Measurements from ENCODE around the gene SORCS2. TPM values are rescaled to one million over a fixed set of nuclear protein-coding genes. Genes with fewer than 3 reads are reported as not detected.
"Not testable (repeated sequence)": the region's sequence is repeated elsewhere in the genome, so short reads cannot be mapped to it uniquely, and the experiment has no call there.

The SORCS2 gene
- total RNA-seq, 4 donors from 2014 or later, result 0.48 to 1.8 (median 0.68) TPM; not detected in 1

- WGBS, 2 donors (ENCODE audit: low coverage in 1 of 2), result 78% methylated on average over 2 of the region's 2 CpGs; no CpG with 5 or more reads in 1 of the 2 donors
- TF ChIP-seq EP300 (IDR thresholded peaks at IDR 0.05; ENCODE audit: low read depth), result no peak
- no peak for TF ChIP-seq POLR2AphosphoS5 (IDR thresholded peaks at IDR 0.05)
- TF ChIP-seq POLR2A (IDR thresholded peaks at IDR 0.05), result no peak
- no peak for TF ChIP-seq CTCF (IDR thresholded peaks at IDR 0.05)
These were observed 21.5 kb downstream of the SORCS2 start for GRCh38 chr4:7213807-7214206.

GRCh38 chr4:7214359-7214758 is 22.0 kb downstream of the SORCS2 start:
- Histone ChIP-seq H3K27me3 (no peaks in the 10 kb centered on the region), H3K9me3 (peaks cover 0 to 5% of the 10 kb centered on the region in 2 donors), H3K4me3 (no peak overlapping the region), H3K27ac (no peak overlapping the region), H3K4me1 (peaks cover 0 to 3% (median 0%) of the 10 kb centered on the region in 4 donors), H3K36me3 (no peaks in the 10 kb centered on the region)
- intact Hi-C loops (cut with DNase I; ENCODE audit: low total_unique reads) (no loop called here), in situ Hi-C loops (cut with MboI; ENCODE audit: low pct_ligation_motif_present in 1 of 4, low pct_unique_long_range_greater_than_20kb in 1 of 4, low sequenced_read_pairs in 3 of 4) (no loop called here)
- 44% methylated on average over 2 of the region's 2 CpGs; no CpG with 5 or more reads in 1 of the 2 donors for WGBS, 2 donors (ENCODE audit: low coverage in 1 of 2)
- TF ChIP-seq EP300 (IDR thresholded peaks at IDR 0.05; ENCODE audit: low read depth) (no peak), CTCF (IDR thresholded peaks at IDR 0.05) (no peak), POLR2AphosphoS5 (IDR thresholded peaks at IDR 0.05) (no peak)
- DNase-seq, result no peak

More at GRCh38 chr4:7213807-7214206, 21.5 kb downstream of the SORCS2 start:
- H3K27me3 ChIP-seq, result no peaks in the 10 kb centered on the region
- no peaks in the 10 kb centered on the region for H3K36me3 ChIP-seq
- in situ Hi-C loops (cut with MboI; ENCODE audit: low pct_ligation_motif_present in 1 of 4, low pct_unique_long_range_greater_than_20kb in 1 of 4, low sequenced_read_pairs in 3 of 4) (no loop called here), intact Hi-C loops (cut with DNase I; ENCODE audit: low total_unique reads) (no loop called here)
- no peak for DNase-seq
- peaks cover 0 to 5% of the 10 kb centered on the region in 2 donors for H3K9me3 ChIP-seq
- H3K27ac ChIP-seq, result no peak overlapping the region
- H3K4me3 ChIP-seq, result no peak overlapping the region
- peaks cover 0 to 3% (median 0%) of the 10 kb centered on the region in 4 donors for H3K4me1 ChIP-seq

GRCh38 chr4:7215187-7215586 is 22.8 kb downstream of the SORCS2 start:
- H3K9me3 ChIP-seq; DNase-seq; H3K36me3 ChIP-seq; in situ Hi-C loops (cut with MboI; ENCODE audit: low pct_ligation_motif_present in 1 of 4, low pct_unique_long_range_greater_than_20kb in 1 of 4, low sequenced_read_pairs in 3 of 4); intact Hi-C loops (cut with DNase I; ENCODE audit: low total_unique reads); H3K27ac ChIP-seq; H3K27me3 ChIP-seq; H3K4me1 ChIP-seq; H3K4me3 ChIP-seq: not testable (repeated sequence)
- WGBS, 2 donors (ENCODE audit: low coverage in 1 of 2), result 73% methylated on average over 19 of the region's 29 CpGs; no CpG with 5 or more reads in 1 of the 2 donors

- no peak for DNase-seq
- 64% methylated on average over 9 of the region's 9 CpGs; no CpG with 5 or more reads in 1 of the 2 donors for WGBS, 2 donors (ENCODE audit: low coverage in 1 of 2)
- in situ Hi-C loops (cut with MboI; ENCODE audit: low pct_ligation_motif_present in 1 of 4, low pct_unique_long_range_greater_than_20kb in 1 of 4, low sequenced_read_pairs in 3 of 4) (no loop called here), intact Hi-C loops (cut with DNase I; ENCODE audit: low total_unique reads) (no loop called here)
- Histone ChIP-seq H3K9me3 (peaks cover 0 to 5% of the 10 kb centered on the region in 2 donors), H3K27ac (no peak overlapping the region), H3K4me1 (peaks cover 0 to 3% (median 0%) of the 10 kb centered on the region in 4 donors), H3K27me3 (no peaks in the 10 kb centered on the region), H3K4me3 (no peak overlapping the region), H3K36me3 (no peaks in the 10 kb centered on the region)
- no peak for TF ChIP-seq POLR2A (IDR thresholded peaks at IDR 0.05)
- no peak for TF ChIP-seq CTCF (IDR thresholded peaks at IDR 0.05)
- TF ChIP-seq POLR2AphosphoS5 (IDR thresholded peaks at IDR 0.05), result no peak
- no peak for TF ChIP-seq EP300 (IDR thresholded peaks at IDR 0.05; ENCODE audit: low read depth)
These were observed 24.7 kb downstream of the SORCS2 start for GRCh38 chr4:7217039-7217438.
